ENCODE measurements around the gene PLXNC1.

The PLXNC1 gene

DNA sequence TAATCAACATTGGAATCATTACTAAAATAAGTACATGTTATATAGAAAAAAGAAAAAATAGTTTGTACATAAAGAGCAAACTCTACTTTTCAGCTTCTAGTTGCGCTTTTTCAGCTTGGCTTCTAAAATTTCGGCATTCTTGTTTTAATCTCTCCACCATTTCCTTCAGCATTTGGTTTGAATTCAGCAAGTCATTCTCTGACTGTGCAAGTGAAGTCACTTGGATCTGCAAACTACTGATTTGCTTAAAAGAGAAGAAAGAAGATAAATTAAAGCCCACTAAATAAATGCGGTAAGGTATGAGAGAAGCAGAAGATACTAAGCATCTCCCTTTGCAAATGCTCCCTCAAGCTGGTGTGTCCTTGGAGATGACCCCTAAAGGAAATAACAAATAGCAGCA is 185.0 kb downstream of the PLXNC1 start:
- Histone ChIP-seq H2AFZ (ENCODE audit: low read depth) (no peak overlapping the region), H3K9ac (no peak overlapping the region), H3K36me3 (ENCODE audit: insufficient read depth) (no peaks in the 10 kb centered on the region), H3K4me3 (IDR thresholded peaks at IDR 0.05; ENCODE audit: insufficient read depth, low read depth, low read length) (no peak overlapping the region), H3K27ac (no peak overlapping the region), H3K4me1 (ENCODE audit: low read depth, poor library complexity, severe bottlenecking) (no peaks in the 10 kb centered on the region), H3K27me3 (ENCODE audit: insufficient read depth, low read depth) (no peaks in the 10 kb centered on the region), H4K20me1 (ENCODE audit: insufficient read depth) (no peaks in the 10 kb centered on the region), H3K4me2 (no peak overlapping the region), H3K79me2 (ENCODE audit: insufficient read depth, low read depth) (no peaks in the 10 kb centered on the region)
- TF ChIP-seq, protein P1, sequence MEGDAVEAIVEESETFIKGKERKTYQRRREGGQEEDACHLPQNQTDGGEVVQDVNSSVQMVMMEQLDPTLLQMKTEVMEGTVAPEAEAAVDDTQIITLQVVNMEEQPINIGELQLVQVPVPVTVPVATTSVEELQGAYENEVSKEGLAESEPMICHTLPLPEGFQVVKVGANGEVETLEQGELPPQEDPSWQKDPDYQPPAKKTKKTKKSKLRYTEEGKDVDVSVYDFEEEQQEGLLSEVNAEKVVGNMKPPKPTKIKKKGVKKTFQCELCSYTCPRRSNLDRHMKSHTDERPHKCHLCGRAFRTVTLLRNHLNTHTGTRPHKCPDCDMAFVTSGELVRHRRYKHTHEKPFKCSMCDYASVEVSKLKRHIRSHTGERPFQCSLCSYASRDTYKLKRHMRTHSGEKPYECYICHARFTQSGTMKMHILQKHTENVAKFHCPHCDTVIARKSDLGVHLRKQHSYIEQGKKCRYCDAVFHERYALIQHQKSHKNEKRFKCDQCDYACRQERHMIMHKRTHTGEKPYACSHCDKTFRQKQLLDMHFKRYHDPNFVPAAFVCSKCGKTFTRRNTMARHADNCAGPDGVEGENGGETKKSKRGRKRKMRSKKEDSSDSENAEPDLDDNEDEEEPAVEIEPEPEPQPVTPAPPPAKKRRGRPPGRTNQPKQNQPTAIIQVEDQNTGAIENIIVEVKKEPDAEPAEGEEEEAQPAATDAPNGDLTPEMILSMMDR (conservative IDR thresholded peaks at IDR 0.05; ENCODE audit: low read depth, low read length): no peak

DNA sequence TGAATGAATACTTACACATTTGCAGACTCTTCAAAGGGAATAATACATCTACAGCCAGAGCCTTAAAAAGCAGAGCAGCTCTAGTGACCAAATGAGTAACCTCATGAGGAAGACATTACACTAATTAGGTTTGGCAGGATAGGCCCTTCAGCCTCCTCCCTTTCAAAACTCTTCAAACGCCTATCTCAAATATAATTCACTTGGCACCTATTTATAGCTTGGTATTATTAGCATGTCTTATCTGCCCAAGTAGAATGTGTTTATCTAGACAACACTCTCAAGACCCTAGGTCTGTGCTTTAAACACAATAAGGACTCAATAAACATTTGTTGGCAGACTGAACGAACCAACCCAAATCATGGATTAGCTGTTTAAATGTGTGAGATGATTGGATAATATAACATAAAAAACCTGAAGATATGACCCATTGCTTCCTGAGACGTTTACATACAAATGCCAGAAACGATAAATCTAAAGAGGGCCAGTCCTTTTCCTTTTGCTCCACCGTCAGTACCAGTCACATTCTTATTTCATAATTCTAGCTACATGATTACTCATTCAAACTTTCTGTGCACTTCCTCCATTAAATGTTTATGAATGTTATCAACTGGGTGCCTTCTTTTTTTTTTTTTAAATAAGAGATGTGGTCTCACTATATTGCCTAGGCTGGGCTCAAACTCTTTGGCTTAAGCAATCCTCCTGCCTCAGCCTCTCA is 188.0 kb downstream of the PLXNC1 start:
- Histone ChIP-seq H3K4me3 (IDR thresholded peaks at IDR 0.05; ENCODE audit: insufficient read depth, low read depth, low read length) (no peak overlapping the region), H3K4me2 (no peak overlapping the region)

DNA sequence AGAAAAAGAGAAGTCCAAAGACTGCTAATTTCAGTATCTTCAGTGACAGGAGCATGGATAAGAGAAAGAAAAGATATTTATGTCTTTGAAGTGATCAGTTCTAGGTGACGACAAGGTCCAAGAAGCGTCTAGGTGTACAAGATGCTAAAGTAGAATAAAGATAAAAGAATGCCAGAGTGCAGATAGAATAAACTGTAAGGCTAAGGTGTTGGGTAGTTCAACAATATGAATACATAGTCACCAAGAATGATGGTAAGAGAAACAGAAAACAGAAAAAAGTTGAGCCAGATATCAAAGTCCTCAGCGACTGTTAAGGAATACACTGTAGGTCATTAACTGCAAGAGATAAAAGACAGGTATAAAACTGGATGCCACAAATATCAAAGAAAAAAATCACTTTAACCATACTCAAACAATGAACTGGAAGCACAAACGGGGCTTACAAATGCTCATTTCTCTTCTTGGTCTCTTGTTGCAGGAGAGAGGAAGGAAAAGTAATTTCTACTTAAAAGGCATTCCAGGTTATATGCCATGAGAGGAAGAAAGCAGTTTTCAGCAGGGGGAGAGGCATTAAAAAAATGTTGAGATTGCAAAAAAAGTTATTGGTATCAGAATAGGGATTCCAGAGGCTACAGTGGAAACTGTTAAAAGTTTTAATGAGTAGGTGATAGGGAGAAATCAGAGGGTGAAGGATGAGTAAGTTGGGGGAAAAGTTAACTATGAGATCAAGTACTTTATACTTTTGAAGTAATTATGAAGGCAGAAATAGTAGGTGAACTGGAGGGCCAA is 189.8 kb downstream of the PLXNC1 start:
- Histone ChIP-seq H3K4me1 (ENCODE audit: low read depth, poor library complexity, severe bottlenecking) (no peaks in the 10 kb centered on the region), H2AFZ (ENCODE audit: low read depth) (no peak overlapping the region), H3K27me3 (ENCODE audit: insufficient read depth, low read depth) (no peaks in the 10 kb centered on the region), H3K36me3 (ENCODE audit: insufficient read depth) (no peaks in the 10 kb centered on the region), H4K20me1 (ENCODE audit: insufficient read depth) (no peaks in the 10 kb centered on the region), H3K27ac (no peak overlapping the region), H3K4me3 (IDR thresholded peaks at IDR 0.05; ENCODE audit: insufficient read depth, low read depth, low read length) (no peak overlapping the region), H3K9ac (no peak overlapping the region), H3K4me2 (no peak overlapping the region), H3K79me2 (ENCODE audit: insufficient read depth, low read depth) (no peaks in the 10 kb centered on the region)
- TF ChIP-seq, protein P1 (conservative IDR thresholded peaks at IDR 0.05; ENCODE audit: low read depth, low read length): no peak

More for the DNA sequence above, 188.0 kb downstream of the PLXNC1 start:
- H3K27me3 ChIP-seq (ENCODE audit: insufficient read depth, low read depth): no peaks in the 10 kb centered on the region
- H3K27ac ChIP-seq: no peak overlapping the region
- H3K36me3 ChIP-seq (ENCODE audit: insufficient read depth): no peaks in the 10 kb centered on the region
- H3K9ac ChIP-seq: no peak overlapping the region
- H3K4me1 ChIP-seq (ENCODE audit: low read depth, poor library complexity, severe bottlenecking): no peaks in the 10 kb centered on the region
- H4K20me1 ChIP-seq (ENCODE audit: insufficient read depth): no peaks in the 10 kb centered on the region
- H2AFZ ChIP-seq (ENCODE audit: low read depth): no peak overlapping the region
- no peaks in the 10 kb centered on the region for H3K79me2 ChIP-seq (ENCODE audit: insufficient read depth, low read depth)
- TF ChIP-seq, protein P1 (conservative IDR thresholded peaks at IDR 0.05; ENCODE audit: low read depth, low read length): no peak

DNA sequence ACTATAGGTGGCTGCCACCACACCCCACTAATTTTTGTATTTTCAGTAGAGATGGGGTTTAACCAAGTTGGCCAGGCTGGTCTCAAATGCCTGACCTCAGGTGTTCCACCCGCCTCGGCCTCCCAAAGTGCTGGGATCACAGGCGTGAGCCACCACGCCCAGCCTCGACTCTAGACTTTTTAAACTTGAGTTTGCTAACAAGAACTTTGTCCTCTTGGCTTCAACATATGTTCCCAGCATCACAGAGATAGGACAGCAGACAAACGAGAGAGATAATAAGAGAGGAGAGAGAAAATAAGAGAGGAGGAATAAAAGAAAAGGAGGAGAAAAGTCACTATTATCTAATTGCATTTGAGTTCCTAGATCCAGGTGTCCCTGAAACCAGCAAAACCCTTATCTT is 192.2 kb downstream of the PLXNC1 start:
- Histone ChIP-seq H3K36me3 (ENCODE audit: insufficient read depth) (no peaks in the 10 kb centered on the region), H4K20me1 (ENCODE audit: insufficient read depth) (no peaks in the 10 kb centered on the region), H3K9ac (no peak overlapping the region), H3K27me3 (ENCODE audit: insufficient read depth, low read depth) (no peaks in the 10 kb centered on the region), H3K4me2 (no peak overlapping the region), H2AFZ (ENCODE audit: low read depth) (no peak overlapping the region), H3K4me3 (IDR thresholded peaks at IDR 0.05; ENCODE audit: insufficient read depth, low read depth, low read length) (no peak overlapping the region), H3K79me2 (ENCODE audit: insufficient read depth, low read depth) (no peaks in the 10 kb centered on the region), H3K27ac (no peak overlapping the region), H3K4me1 (ENCODE audit: low read depth, poor library complexity, severe bottlenecking) (no peaks in the 10 kb centered on the region)
- TF ChIP-seq, protein P1 (conservative IDR thresholded peaks at IDR 0.05; ENCODE audit: low read depth, low read length): no peak
